GM10266 (cell line): Measurements from ENCODE around the gene ZNF474.

Experiments
- DNase-seq: peaks from one replicate; pipeline ENCODE4 v3.0.0; 2012; ENCODE audit errors: extremely low spot score
- TF ChIP-seq, protein P1 (sequence below): IDR thresholded peaks from 2 replicates; pipeline ENCODE4 v1.5.1; 2012; ENCODE audit warnings: mild to moderate bottlenecking, low read depth; ENCODE audit not compliant: control insufficient read depth, insufficient read depth; ENCODE audit errors: missing control alignments

ZNF474 gene

DNA sequence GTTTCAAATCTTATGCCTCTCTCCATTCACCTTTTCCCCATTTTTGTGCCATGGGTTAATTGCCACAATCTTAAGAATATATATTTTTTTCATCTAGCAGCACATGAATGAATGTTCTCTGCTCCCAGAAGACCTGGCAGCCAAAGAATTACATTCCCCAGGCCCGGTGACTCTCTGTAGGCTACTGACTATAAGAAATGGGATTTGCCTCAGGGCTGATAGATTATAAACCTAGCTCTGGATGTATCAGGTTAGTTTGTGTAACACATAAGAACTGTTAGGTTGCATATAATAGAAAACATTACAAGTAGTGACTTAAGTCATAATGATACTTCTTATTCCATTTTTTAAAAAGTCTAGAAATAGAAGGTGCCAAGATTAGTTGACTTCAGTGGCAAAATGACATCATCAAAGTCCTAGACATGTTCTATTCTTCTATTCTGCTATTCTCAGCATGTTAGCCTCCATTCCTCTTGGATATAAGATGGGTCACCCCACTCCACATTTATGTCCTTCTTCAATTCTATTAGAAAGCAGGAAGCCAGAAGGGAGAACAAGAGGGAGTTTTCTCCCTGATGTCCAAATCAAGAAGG is 10.9 kb upstream of the ZNF474 start:
- TF ChIP-seq, protein P1, sequence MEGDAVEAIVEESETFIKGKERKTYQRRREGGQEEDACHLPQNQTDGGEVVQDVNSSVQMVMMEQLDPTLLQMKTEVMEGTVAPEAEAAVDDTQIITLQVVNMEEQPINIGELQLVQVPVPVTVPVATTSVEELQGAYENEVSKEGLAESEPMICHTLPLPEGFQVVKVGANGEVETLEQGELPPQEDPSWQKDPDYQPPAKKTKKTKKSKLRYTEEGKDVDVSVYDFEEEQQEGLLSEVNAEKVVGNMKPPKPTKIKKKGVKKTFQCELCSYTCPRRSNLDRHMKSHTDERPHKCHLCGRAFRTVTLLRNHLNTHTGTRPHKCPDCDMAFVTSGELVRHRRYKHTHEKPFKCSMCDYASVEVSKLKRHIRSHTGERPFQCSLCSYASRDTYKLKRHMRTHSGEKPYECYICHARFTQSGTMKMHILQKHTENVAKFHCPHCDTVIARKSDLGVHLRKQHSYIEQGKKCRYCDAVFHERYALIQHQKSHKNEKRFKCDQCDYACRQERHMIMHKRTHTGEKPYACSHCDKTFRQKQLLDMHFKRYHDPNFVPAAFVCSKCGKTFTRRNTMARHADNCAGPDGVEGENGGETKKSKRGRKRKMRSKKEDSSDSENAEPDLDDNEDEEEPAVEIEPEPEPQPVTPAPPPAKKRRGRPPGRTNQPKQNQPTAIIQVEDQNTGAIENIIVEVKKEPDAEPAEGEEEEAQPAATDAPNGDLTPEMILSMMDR, result no peak
- no peak for DNase-seq

DNA sequence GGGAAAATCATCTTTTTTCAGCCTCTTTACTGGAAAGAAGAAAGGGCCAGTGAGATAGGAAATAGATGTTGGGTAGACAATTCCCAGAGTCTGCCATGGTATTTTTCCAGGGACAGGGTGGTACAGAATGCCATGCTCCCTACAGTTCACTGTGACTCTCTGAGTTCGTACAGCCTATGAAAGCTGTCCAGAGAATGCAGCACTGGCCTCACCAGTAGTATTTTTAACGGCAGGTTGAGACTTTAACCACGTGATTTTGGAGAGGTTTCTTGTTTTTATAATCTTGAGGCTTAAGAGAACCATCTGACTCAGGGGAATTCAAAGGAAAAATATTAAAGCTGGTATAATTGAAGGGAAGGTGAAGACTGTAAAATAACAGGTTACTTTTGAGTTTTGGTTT is 10.1 kb upstream of the ZNF474 start:
- no peak for DNase-seq
- TF ChIP-seq, protein P1, result no peak

DNA sequence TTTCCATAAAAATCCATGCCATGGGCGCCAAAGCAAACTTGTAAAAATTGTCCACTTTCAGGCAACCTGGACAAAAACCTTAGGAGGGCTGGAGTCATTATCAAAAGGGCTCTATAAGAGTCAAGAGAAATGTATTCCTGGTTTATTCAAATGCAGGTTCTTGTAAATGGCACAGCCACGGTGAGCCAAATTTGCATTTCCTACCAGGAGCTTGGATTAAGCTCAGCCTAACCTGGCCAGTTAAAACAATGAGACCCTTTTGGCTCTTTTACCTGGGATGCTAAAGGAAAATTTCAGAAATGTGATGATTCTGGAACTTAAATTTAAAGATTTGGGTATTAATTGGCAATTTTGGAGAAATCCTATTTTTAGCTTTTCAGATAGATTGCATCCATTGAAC is 8.9 kb upstream of the ZNF474 start:
- no peak for DNase-seq
- TF ChIP-seq, protein P1, result no peak

DNA sequence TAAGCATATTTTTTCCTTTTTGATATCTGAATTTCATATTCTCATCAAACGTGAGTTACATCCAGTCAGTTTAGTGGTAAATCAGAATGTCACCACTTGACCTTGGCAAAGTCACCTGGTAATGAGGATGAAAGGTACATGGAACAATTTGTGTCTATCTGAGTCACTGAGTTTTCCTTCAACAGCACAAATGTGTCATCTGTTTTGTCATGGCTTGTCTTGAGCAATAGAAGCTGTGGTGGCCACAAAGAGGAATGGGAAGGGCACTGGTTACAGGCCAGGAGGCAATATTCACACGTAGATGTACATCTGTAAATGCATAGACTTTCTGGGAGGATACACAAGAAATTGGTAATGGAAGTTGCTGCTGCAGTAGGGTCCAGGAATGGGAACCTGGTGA is 8.4 kb upstream of the ZNF474 start:
- no peak for DNase-seq
- TF ChIP-seq, protein P1, result no peak

DNA sequence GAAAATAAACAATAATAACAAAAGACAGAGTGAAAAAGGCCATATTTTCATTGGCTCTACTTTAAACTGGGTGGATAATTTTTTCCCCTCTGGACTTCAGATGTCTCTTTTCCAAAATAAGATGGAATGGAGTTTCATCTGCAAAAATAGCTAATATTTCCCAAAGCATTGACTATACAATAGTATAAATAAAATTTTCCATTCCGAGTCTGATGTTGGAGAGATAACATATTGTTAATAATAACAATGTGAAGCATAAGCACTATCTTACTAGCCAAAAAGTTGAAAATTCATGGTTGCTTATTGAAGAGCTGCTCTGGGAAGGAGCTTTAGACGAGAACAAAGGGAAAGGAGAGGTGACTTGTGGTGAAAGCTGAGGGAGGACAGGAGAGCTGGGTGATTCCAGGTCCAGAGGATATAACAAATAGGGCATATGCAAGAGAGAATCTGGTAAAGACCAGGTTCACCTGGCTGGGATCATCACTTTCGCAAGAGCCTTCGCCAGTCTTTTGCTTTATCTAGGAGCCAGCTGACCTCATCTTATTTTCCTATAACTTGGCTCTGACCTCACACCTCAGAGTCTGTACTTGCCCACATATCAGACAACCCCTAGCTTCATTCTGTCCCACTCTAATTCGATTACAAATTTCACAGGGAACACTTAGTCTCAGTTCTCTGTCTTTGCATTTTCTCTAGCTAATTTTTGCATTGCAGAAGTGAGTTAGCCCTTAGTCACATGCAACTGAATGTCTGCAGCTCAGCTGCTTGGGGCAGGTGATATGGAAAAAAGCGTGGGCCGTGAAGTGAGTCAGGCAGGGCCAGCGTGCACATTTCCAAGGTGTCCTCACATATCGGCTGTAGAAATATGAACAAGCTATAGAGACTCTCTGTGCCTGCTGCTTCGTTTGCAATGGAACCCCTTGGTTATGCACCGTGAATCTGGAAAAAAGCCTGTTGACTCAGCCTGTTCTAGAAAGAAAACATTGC is 7.6 kb upstream of the ZNF474 start:
- no peak for DNase-seq
- TF ChIP-seq, protein P1, result no peak

DNA sequence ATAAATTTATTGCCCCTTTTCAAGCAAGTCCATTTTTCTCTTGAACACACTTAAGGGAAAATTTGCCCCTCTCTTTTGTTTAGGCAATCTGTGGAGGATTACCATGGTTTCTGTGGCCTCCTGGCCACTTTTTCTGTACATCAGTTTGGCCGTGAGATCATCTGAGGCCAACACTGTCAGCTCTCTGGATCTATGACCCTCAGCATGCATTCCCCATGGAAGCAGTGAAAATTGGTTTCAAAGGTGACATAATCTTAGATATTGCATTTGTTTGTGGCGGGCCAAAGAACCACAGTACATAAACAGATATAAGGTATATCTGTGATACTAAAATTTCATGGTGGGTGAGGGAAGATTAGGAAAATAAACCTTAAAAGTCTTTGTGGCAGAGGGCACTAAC is 4.6 kb upstream of the ZNF474 start:
- TF ChIP-seq, protein P1, result no peak
- DNase-seq, result no peak
